Measurements from ENCODE around the gene KNCN. TPM values are rescaled to one million over a fixed set of nuclear protein-coding genes. Genes with fewer than 3 reads are reported as not detected.

Gene KNCN
- total RNA-seq, 4 donors from 2014 or later = not detected

- no peak for TF ChIP-seq POLR2A (IDR thresholded peaks at IDR 0.05)
- TF ChIP-seq EP300 (IDR thresholded peaks at IDR 0.05) = no peak
- TF ChIP-seq CTCF (IDR thresholded peaks at IDR 0.05) = no peak
- DNase-seq (ENCODE audit: low spot score in 2 of 2) = no peak
- Histone ChIP-seq H3K36me3 (peaks cover 0 to 84% (median 7%) of the 10 kb centered on the region in 3 donors), H3K4me1 (peaks cover 0 to 5% (median 0%) of the 10 kb centered on the region in 4 donors), H3K4me3 (no peak overlapping the region), H3K27me3 (no peaks in the 10 kb centered on the region), H3K27ac (no peak overlapping the region), H3K9me3 (no peaks in the 10 kb centered on the region)
- 69 to 83% methylated on average over 5 of the region's 5 CpGs for WGBS, 2 donors
Measured at GRCh38 chr1:46583494-46583893, 32.0 kb upstream of the KNCN start.

GRCh38 chr1:46582972-46583371 is 31.5 kb upstream of the KNCN start:
- no peak overlapping the region for H3K27ac ChIP-seq
- no peaks in the 10 kb centered on the region for H3K9me3 ChIP-seq
- H3K4me1 ChIP-seq = peaks cover 0 to 5% (median 0%) of the 10 kb centered on the region in 4 donors
- no peaks in the 10 kb centered on the region for H3K27me3 ChIP-seq
- H3K36me3 ChIP-seq = peaks cover 0 to 89% (median 7%) of the 10 kb centered on the region in 3 donors
- H3K4me3 ChIP-seq = no peak overlapping the region
- no peak for DNase-seq (ENCODE audit: low spot score in 2 of 2)
- TF ChIP-seq POLR2A (IDR thresholded peaks at IDR 0.05) (no peak), CTCF (IDR thresholded peaks at IDR 0.05) (no peak), EP300 (IDR thresholded peaks at IDR 0.05) (no peak)
- WGBS, 2 donors = 67 to 79% methylated on average over 7 of the region's 7 CpGs

GRCh38 chr1:46581681-46582455 is 30.4 kb upstream of the KNCN start:
- no peak for DNase-seq (ENCODE audit: low spot score in 2 of 2)
- H3K36me3 ChIP-seq = peaks cover 0 to 96% (median 12%) of the 10 kb centered on the region in 3 donors

GRCh38 chr1:46580140-46580903 is 28.9 kb upstream of the KNCN start:
- no peak for DNase-seq (ENCODE audit: low spot score in 2 of 2)
- Histone ChIP-seq H3K4me3 (no peak overlapping the region), H3K9me3 (no peaks in the 10 kb centered on the region), H3K27ac (no peak overlapping the region), H3K4me1 (no peaks in the 10 kb centered on the region), H3K27me3 (no peaks in the 10 kb centered on the region), H3K36me3 (peaks cover 0 to 97% (median 15%) of the 10 kb centered on the region in 3 donors)
- TF ChIP-seq POLR2A (IDR thresholded peaks at IDR 0.05) = no peak
- TF ChIP-seq CTCF (IDR thresholded peaks at IDR 0.05) = no peak
- TF ChIP-seq EP300 (IDR thresholded peaks at IDR 0.05) = no peak
- WGBS, 2 donors = 90 to 92% methylated on average over 6 of the region's 6 CpGs

More at GRCh38 chr1:46581681-46582455, 30.4 kb upstream of the KNCN start:
- Histone ChIP-seq H3K27me3 (no peaks in the 10 kb centered on the region), H3K9me3 (no peaks in the 10 kb centered on the region), H3K4me3 (no peak overlapping the region), H3K4me1 (peaks cover 0 to 5% (median 0%) of the 10 kb centered on the region in 4 donors), H3K27ac (no peak overlapping the region)
- WGBS, 2 donors = 73 to 81% methylated on average over 4 of the region's 4 CpGs
- TF ChIP-seq EP300 (IDR thresholded peaks at IDR 0.05) (no peak), POLR2A (IDR thresholded peaks at IDR 0.05) (no peak), CTCF (IDR thresholded peaks at IDR 0.05) (no peak)

- no peak for DNase-seq (ENCODE audit: low spot score in 2 of 2)
- Histone ChIP-seq H3K27me3 (no peaks in the 10 kb centered on the region), H3K27ac (no peak overlapping the region), H3K9me3 (no peaks in the 10 kb centered on the region), H3K4me3 (no peak overlapping the region), H3K4me1 (peaks cover 0 to 10% (median 0%) of the 10 kb centered on the region in 4 donors), H3K36me3 (peaks cover 0 to 93% (median 10%) of the 10 kb centered on the region in 3 donors)
- no peak for TF ChIP-seq CTCF (IDR thresholded peaks at IDR 0.05)
- no peak for TF ChIP-seq POLR2A (IDR thresholded peaks at IDR 0.05)
- TF ChIP-seq EP300 (IDR thresholded peaks at IDR 0.05) = no peak
- 85 to 87% methylated on average over 4 of the region's 4 CpGs for WGBS, 2 donors
Measured at GRCh38 chr1:46577671-46578070, 26.2 kb upstream of the KNCN start.
